HEK293T (cell line): ENCODE measurements around the gene CC2D2B.

ENCODE experiments used
- BHLHE40 ChIP-seq: fragments of 450-650 bp; IDR thresholded peaks from 2 replicates; pipeline ENCODE4 v1.6.1; 2016; ENCODE audit warnings: mild to moderate bottlenecking, moderate library complexity, borderline replicate concordance
- HDGF ChIP-seq: fragments of 450-650 bp; IDR thresholded peaks from 2 replicates; pipeline ENCODE4 v1.6.1; 2017; ENCODE audit warnings: antibody characterized with exemption, borderline replicate concordance
- SP1 ChIP-seq: fragments of 450-650 bp; IDR thresholded peaks from 2 replicates; pipeline ENCODE4 v1.6.1; 2017
- SUZ12 ChIP-seq: fragments of 450-650 bp; IDR thresholded peaks from 2 replicates; pipeline ENCODE4 v1.6.1; 2016; ENCODE audit warnings: mild to moderate bottlenecking

GRCh38 chr10:95988702-95989101 is 80.9 kb downstream of the CC2D2B start:
- TF ChIP-seq HDGF (no peak), BHLHE40 (no peak), SUZ12 (no peak), SP1 (no peak)
